Measurements from ENCODE around the gene PPP1R10. TPM values are rescaled to one million over a fixed set of nuclear protein-coding genes. Genes with fewer than 3 reads are reported as not detected.

PPP1R10 gene
- total RNA-seq, 1 donor from 2014 or later: 82.1 TPM

- H3K4me1 Mint-ChIP-seq (ENCODE audit: unreplicated experiment): peaks cover 35% of the 10 kb centered on the region
Measured at GRCh38 chr6:30611856-30612194, 5.2 kb downstream of the PPP1R10 start.

DNA sequence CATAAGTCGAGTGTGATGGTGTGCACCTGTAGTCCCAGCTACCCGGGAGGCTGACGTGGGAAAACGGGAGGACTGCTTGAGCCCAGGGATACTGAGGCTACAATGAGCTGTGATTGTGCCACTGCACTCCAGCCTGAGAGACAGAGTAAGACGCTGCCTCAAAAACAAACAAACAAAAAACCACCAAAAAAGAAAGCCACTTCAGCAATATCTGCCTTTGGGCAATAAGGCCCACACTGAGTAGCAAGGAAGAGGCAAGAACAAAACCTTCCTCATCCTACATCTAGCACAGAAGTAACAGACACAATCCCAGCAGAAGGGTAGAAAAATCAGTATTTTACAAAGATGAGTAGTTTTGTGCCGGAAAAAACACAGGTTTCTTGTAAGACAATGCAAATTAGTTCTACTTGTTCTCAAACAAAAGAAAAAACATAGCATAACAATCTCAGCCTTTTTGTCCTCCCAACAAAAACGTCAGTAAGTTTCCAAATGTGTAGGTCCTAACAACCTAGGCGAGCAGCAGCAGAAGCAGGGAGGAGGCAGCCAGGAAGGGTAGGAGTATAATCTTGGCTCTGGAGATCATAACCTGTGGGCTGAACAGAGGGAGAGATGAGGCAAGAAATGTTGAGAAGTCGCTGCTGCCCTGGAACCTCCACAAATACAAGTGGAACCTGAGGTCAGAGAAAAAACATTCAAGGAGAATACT lies 5.7 kb downstream of the PPP1R10 start:
- peaks cover 47% of the 10 kb centered on the region for H3K36me3 Mint-ChIP-seq (ENCODE audit: unreplicated experiment)
- no peak overlapping the region for H3K4me3 Mint-ChIP-seq (ENCODE audit: unreplicated experiment)
- H3K27me3 Mint-ChIP-seq (ENCODE audit: unreplicated experiment): no peaks in the 10 kb centered on the region
- peaks cover 35% of the 10 kb centered on the region for H3K4me1 Mint-ChIP-seq (ENCODE audit: unreplicated experiment)
- H3K27ac Mint-ChIP-seq (ENCODE audit: unreplicated experiment): peak overlapping the region; percentile 55
- no peaks in the 10 kb centered on the region for H3K9me3 Mint-ChIP-seq (ENCODE audit: unreplicated experiment)
- DNase-seq (ENCODE audit: extremely low spot score, unreplicated experiment): no peak
- TF ChIP-seq, protein P1, sequence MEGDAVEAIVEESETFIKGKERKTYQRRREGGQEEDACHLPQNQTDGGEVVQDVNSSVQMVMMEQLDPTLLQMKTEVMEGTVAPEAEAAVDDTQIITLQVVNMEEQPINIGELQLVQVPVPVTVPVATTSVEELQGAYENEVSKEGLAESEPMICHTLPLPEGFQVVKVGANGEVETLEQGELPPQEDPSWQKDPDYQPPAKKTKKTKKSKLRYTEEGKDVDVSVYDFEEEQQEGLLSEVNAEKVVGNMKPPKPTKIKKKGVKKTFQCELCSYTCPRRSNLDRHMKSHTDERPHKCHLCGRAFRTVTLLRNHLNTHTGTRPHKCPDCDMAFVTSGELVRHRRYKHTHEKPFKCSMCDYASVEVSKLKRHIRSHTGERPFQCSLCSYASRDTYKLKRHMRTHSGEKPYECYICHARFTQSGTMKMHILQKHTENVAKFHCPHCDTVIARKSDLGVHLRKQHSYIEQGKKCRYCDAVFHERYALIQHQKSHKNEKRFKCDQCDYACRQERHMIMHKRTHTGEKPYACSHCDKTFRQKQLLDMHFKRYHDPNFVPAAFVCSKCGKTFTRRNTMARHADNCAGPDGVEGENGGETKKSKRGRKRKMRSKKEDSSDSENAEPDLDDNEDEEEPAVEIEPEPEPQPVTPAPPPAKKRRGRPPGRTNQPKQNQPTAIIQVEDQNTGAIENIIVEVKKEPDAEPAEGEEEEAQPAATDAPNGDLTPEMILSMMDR (IDR thresholded peaks at IDR 0.05): no peak

More at GRCh38 chr6:30611856-30612194, 5.2 kb downstream of the PPP1R10 start:
- Mint-ChIP-seq H3K9me3 (ENCODE audit: unreplicated experiment) (no peaks in the 10 kb centered on the region), H3K4me3 (ENCODE audit: unreplicated experiment) (no peak overlapping the region), H3K27me3 (ENCODE audit: unreplicated experiment) (no peaks in the 10 kb centered on the region), H3K27ac (ENCODE audit: unreplicated experiment) (peak overlapping the region; percentile 43), H3K36me3 (ENCODE audit: unreplicated experiment) (peaks cover 47% of the 10 kb centered on the region)
- TF ChIP-seq, protein P1 (IDR thresholded peaks at IDR 0.05): no peak
- DNase-seq (ENCODE audit: extremely low spot score, unreplicated experiment): no peak

GRCh38 chr6:30610065-30610464 lies 7.0 kb downstream of the PPP1R10 start:
- Mint-ChIP-seq H3K27me3 (ENCODE audit: unreplicated experiment) (no peaks in the 10 kb centered on the region), H3K36me3 (ENCODE audit: unreplicated experiment) (peaks cover 48% of the 10 kb centered on the region), H3K4me1 (ENCODE audit: unreplicated experiment) (peaks cover 35% of the 10 kb centered on the region), H3K27ac (ENCODE audit: unreplicated experiment) (peak overlapping the region; percentile 64), H3K9me3 (ENCODE audit: unreplicated experiment) (no peaks in the 10 kb centered on the region), H3K4me3 (ENCODE audit: unreplicated experiment) (no peak overlapping the region)
- TF ChIP-seq, protein P1 (IDR thresholded peaks at IDR 0.05): no peak
- DNase-seq (ENCODE audit: extremely low spot score, unreplicated experiment): no peak

- H3K36me3 Mint-ChIP-seq (ENCODE audit: unreplicated experiment): peaks cover 57% of the 10 kb centered on the region
- H3K27me3 Mint-ChIP-seq (ENCODE audit: unreplicated experiment): no peaks in the 10 kb centered on the region
- H3K9me3 Mint-ChIP-seq (ENCODE audit: unreplicated experiment): no peaks in the 10 kb centered on the region
- TF ChIP-seq, protein P1 (IDR thresholded peaks at IDR 0.05): no peak
- H3K27ac Mint-ChIP-seq (ENCODE audit: unreplicated experiment): peak overlapping the region; percentile 63
- H3K4me1 Mint-ChIP-seq (ENCODE audit: unreplicated experiment): peaks cover 4% of the 10 kb centered on the region
- DNase-seq (ENCODE audit: extremely low spot score, unreplicated experiment): no peak
- no peak overlapping the region for H3K4me3 Mint-ChIP-seq (ENCODE audit: unreplicated experiment)
Measured at GRCh38 chr6:30603961-30604360, 13.1 kb downstream of the PPP1R10 start.

DNA sequence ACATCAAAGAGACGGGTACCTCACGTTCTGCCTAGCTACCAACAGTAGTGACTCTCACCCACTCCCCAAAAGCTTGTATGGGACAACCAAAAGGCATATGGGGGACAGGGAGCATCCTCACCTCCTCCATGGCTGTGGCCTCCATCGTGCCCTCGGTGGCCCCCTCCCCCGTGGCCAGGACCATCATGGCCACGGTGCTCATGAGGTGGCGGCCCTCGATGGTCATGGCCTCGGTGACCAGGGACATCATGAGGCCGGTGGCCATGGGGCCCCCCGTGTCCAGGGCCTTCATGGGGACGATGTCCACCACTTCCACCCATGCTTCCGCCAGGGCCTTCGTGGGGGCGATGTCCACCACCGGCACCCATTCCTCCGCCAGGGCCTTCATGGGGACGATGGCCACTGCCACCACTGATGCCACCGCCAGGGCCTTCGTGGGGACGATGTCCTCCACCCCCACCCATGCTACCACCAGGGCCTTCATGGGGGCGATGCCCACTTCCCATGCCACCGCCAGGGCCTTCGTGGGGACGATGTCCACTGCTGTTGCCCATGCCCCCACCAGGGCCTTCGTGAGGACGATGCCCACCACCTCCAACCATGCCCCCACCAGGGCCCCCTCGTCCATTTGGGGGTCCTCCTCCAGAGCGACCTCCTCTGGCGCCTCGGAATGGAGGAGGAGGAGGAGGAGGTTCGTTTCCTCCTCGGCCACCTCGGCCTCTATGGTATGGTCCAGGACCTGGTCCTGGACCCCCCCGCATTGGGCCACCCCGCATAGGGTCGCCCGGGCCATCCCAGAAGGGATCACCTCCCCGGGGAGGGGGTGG lies 15.0 kb downstream of the PPP1R10 start:
- TF ChIP-seq, protein P1 (IDR thresholded peaks at IDR 0.05): no peak
- no peak overlapping the region for H3K27ac Mint-ChIP-seq (ENCODE audit: unreplicated experiment)
- H3K36me3 Mint-ChIP-seq (ENCODE audit: unreplicated experiment): peaks cover 42% of the 10 kb centered on the region

More for the DNA sequence above, 15.0 kb downstream of the PPP1R10 start:
- Mint-ChIP-seq H3K4me3 (ENCODE audit: unreplicated experiment) (no peak overlapping the region), H3K4me1 (ENCODE audit: unreplicated experiment) (peaks cover 6% of the 10 kb centered on the region), H3K27me3 (ENCODE audit: unreplicated experiment) (no peaks in the 10 kb centered on the region), H3K9me3 (ENCODE audit: unreplicated experiment) (no peaks in the 10 kb centered on the region)
- no peak for DNase-seq (ENCODE audit: extremely low spot score, unreplicated experiment)
